RWPE2 (cell line): ENCODE data around the gene ZNF865.
"Not testable (repeated sequence)": the region's sequence is repeated elsewhere in the genome, so short reads cannot be mapped to it uniquely, and the experiment has no call there.

Source experiments
- ATAC-seq: fragments of 200-7000 bp; cut with Tn5 transposase; 3 replicates; pipeline ENCODE4 v1.9.1; 2021; ENCODE audit warnings: low read depth
- DNase-seq: peaks from one replicate; pipeline ENCODE4 v3.0.0-alpha.2; 2020; ENCODE audit warnings: low spot score
- H3K27ac ChIP-seq: fragments of 450-650 bp; 2 replicates; pipeline ENCODE4 v1.5.1; 2017; ENCODE audit warnings: mild to moderate bottlenecking; ENCODE audit not compliant: poor library complexity, severe bottlenecking
- H3K27me3 ChIP-seq: fragments of 250-450 bp; sonication (Bioruptor Pico); 2 replicates; pipeline ENCODE4 v1.5.1; 2021; ENCODE audit warnings: mild to moderate bottlenecking, moderate library complexity; ENCODE audit not compliant: insufficient read depth, poor library complexity, severe bottlenecking
- H3K36me3 ChIP-seq: fragments of 250-450 bp; sonication (Bioruptor Pico); 2 replicates; pipeline ENCODE4 v1.5.1; 2020; ENCODE audit warnings: low read depth, mild to moderate bottlenecking, moderate library complexity
- H3K4me1 ChIP-seq: fragments of 250-450 bp; sonication (Bioruptor Pico); 2 replicates; pipeline ENCODE4 v1.5.1; 2021; ENCODE audit warnings: mild to moderate bottlenecking, moderate library complexity; ENCODE audit not compliant: insufficient read depth, poor library complexity, severe bottlenecking
- H3K4me3 ChIP-seq: fragments of 250-450 bp; sonication (Bioruptor Pico); 2 replicates; pipeline ENCODE4 v1.5.1; 2021; ENCODE audit warnings: mild to moderate bottlenecking, moderate library complexity; ENCODE audit not compliant: severe bottlenecking
- H3K9me3 ChIP-seq: fragments of 250-450 bp; sonication (Bioruptor Pico); 2 replicates; pipeline ENCODE4 v1.5.1; 2021; ENCODE audit warnings: mild to moderate bottlenecking, moderate library complexity; ENCODE audit not compliant: severe bottlenecking
- CTCF ChIP-seq: fragments of 450-650 bp; IDR thresholded peaks from one replicate; pipeline ENCODE4 v1.5.1; 2017; ENCODE audit warnings: mild to moderate bottlenecking, moderate library complexity; ENCODE audit not compliant: poor library complexity, severe bottlenecking

The ZNF865 gene

GRCh38 chr19:55567708-55568328 lies 37.6 kb upstream of the ZNF865 start:
- no peak for DNase-seq
- Histone ChIP-seq H3K4me1 (no peaks in the 10 kb centered on the region), H3K36me3 (no peaks in the 10 kb centered on the region), H3K4me3 (no peak overlapping the region), H3K27ac (no peak overlapping the region), H3K9me3 (no peaks in the 10 kb centered on the region), H3K27me3 (no peaks in the 10 kb centered on the region)
- ATAC-seq = no peak
- TF ChIP-seq CTCF = no peak

GRCh38 chr19:55569477-55569876 lies 36.0 kb upstream of the ZNF865 start:
- ATAC-seq, H3K9me3 ChIP-seq, DNase-seq, H3K36me3 ChIP-seq, H3K4me1 ChIP-seq, H3K27ac ChIP-seq, H3K4me3 ChIP-seq, H3K27me3 ChIP-seq: not testable (repeated sequence)

- not testable (repeated sequence) for ATAC-seq, H3K27ac ChIP-seq, H3K4me3 ChIP-seq
Measured at GRCh38 chr19:55573929-55574328, 31.5 kb upstream of the ZNF865 start.

GRCh38 chr19:55576746-55577145 lies 28.7 kb upstream of the ZNF865 start:
- Histone ChIP-seq H3K27me3 (no peaks in the 10 kb centered on the region), H3K9me3 (no peaks in the 10 kb centered on the region), H3K36me3 (0 out of 2 replicates have a peak, but pooled peaks cover 7% of the 10 kb centered on the region), H3K4me1 (no peaks in the 10 kb centered on the region), H3K4me3 (no peak overlapping the region), H3K27ac (no peak overlapping the region)
- DNase-seq (no peak), ATAC-seq (no peak)
- TF ChIP-seq CTCF = no peak

More at GRCh38 chr19:55573929-55574328, 31.5 kb upstream of the ZNF865 start:
- not testable (repeated sequence) for H3K9me3 ChIP-seq, H3K36me3 ChIP-seq, H3K27me3 ChIP-seq, H3K4me1 ChIP-seq, DNase-seq

GRCh38 chr19:55578031-55578760 lies 27.3 kb upstream of the ZNF865 start:
- H3K4me3 ChIP-seq = no peak overlapping the region
- no peak for TF ChIP-seq CTCF
- H3K4me1 ChIP-seq = no peaks in the 10 kb centered on the region
- ATAC-seq (no peak), DNase-seq (no peak)
- H3K9me3 ChIP-seq = no peaks in the 10 kb centered on the region
- H3K27me3 ChIP-seq = no peaks in the 10 kb centered on the region
- H3K36me3 ChIP-seq = 0 out of 2 replicates have a peak, but pooled peaks cover 7% of the 10 kb centered on the region
- H3K27ac ChIP-seq = no peak overlapping the region
